Osteocyte (in vitro differentiated cells): Measurements from ENCODE around the gene GPSM1. TPM values are rescaled to one million over a fixed set of nuclear protein-coding genes. Genes with fewer than 3 reads are reported as not detected.

Experiments used
- DNase-seq: peaks from one replicate; pipeline ENCODE4 v3.0.0; 2021; ENCODE audit warnings: mixed read lengths; ENCODE audit not compliant: unreplicated experiment; ENCODE audit errors: extremely low spot score
- H3K27ac Mint-ChIP-seq: one replicate; pipeline ENCODE4 v1.8.0; 2021; ENCODE audit warnings: mild to moderate bottlenecking, mixed read lengths; ENCODE audit not compliant: unreplicated experiment
- H3K27me3 Mint-ChIP-seq: one replicate; pipeline ENCODE4 v1.8.0; 2021; ENCODE audit warnings: mixed read lengths; ENCODE audit not compliant: unreplicated experiment
- H3K36me3 Mint-ChIP-seq: one replicate; pipeline ENCODE4 v1.8.0; 2021; ENCODE audit warnings: mixed read lengths; ENCODE audit not compliant: unreplicated experiment
- H3K4me1 Mint-ChIP-seq: one replicate; pipeline ENCODE4 v1.8.0; 2021; ENCODE audit warnings: mixed read lengths; ENCODE audit not compliant: unreplicated experiment
- H3K4me3 Mint-ChIP-seq: one replicate; pipeline ENCODE4 v1.8.0; 2021; ENCODE audit warnings: mild to moderate bottlenecking, moderate library complexity, mixed read lengths; ENCODE audit not compliant: unreplicated experiment
- H3K9me3 Mint-ChIP-seq: one replicate; pipeline ENCODE4 v1.8.0; 2021; ENCODE audit warnings: mixed read lengths; ENCODE audit not compliant: unreplicated experiment
- CTCF ChIP-seq: fragments of 200-600 bp; sonication (generic); IDR thresholded peaks from 2 replicates; pipeline ENCODE4 v1.5.0; 2021; ENCODE audit warnings: antibody characterized with exemption, mild to moderate bottlenecking, moderate library complexity
- long read RNA-seq: library from polyadenylated mRNA; unstranded; transcript quantifications from one replicate; pipeline ENCODE4 v2.0.0, GENCODE V29; 2021
- total RNA-seq: library from RNA; stranded (reverse); gene quantifications from 2 replicates; pipeline ENCODE4 v1.2.1, GENCODE V29; 2021

Gene GPSM1
- 32.5 and 37.1 TPM in 2 replicates for total RNA-seq
- long read RNA-seq, partial matches to known transcripts: 0 of 1 reads
- long read RNA-seq, other reads (novel, unspliced or antisense): 1 of 1 reads

- peak within 1 kb of the TSS; percentile 78 for H3K4me3 Mint-ChIP-seq
These were observed at the start of gene GPSM1 for GRCh38 chr9:136327304-136327974. TSS of gene GPSM1 (plus strand) at chr9:136327539. CDS start at chr9:136327696, 157 bp downstream.

DNA sequence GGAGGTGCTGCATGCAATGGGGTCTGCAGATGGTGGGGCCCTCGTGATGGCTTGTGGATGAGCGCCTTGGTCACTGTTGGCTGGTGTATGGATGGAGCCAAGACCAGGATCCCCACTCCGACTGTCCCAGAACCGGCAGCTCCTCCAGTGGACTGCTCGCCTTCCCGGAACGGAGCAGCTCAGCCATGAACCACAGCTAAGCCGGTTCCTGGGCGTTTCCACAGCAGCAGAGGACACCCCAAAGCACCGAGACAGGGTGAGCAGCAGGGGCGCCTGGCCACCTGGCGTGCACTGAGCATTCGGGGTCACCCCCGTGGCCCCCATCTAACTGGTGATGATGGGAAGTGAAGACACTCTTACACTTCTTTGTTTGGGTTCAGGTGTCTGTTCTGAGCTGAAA, 49.6 kb upstream of the GPSM1 start:
- Mint-ChIP-seq H3K4me1 (no peaks in the 10 kb centered on the region), H3K36me3 (no peaks in the 10 kb centered on the region), H3K4me3 (no peak overlapping the region), H3K9me3 (no peaks in the 10 kb centered on the region), H3K27ac (no peak overlapping the region), H3K27me3 (peaks cover 26% of the 10 kb centered on the region)
- DNase-seq: no peak
- no peak for TF ChIP-seq CTCF

More at GRCh38 chr9:136327304-136327974, at the start of gene GPSM1:
- Mint-ChIP-seq H3K9me3 (no peaks in the 10 kb centered on the region), H3K36me3 (no peaks in the 10 kb centered on the region), H3K4me1 (peaks cover 41% of the 10 kb centered on the region), H3K27me3 (peaks cover 11% of the 10 kb centered on the region), H3K27ac (peak within 1 kb of the TSS; percentile 92)
- TF ChIP-seq CTCF: no peak
- no peak for DNase-seq

- no peak for TF ChIP-seq CTCF
- H3K27ac Mint-ChIP-seq: no peak overlapping the region
These were observed 49.1 kb upstream of the GPSM1 start for GRCh38 chr9:136278221-136278620.

DNA sequence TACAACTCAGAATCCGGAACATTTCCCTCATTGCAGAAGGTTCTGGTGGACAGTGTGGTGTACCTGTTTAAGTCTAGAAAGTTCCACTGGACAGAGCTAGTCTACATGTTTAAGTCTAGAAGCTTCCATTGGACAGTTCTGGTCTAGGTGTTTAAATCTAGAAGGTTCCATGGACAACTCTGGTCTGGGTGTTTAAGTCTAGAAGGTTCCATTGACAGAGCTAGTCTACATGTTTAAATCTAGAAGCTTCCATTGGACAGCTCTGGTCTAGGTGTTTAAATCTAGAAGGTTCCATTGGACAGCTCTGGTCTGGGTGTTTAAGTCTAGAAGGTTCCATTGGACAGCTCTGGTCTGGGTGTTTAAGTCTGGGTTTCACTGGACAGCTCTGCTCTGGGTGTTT, 48.4 kb upstream of the GPSM1 start:
- H3K27me3 Mint-ChIP-seq: peaks cover 15% of the 10 kb centered on the region
- DNase-seq: no peak
- H3K36me3 Mint-ChIP-seq: no peaks in the 10 kb centered on the region
- H3K27ac Mint-ChIP-seq: no peak overlapping the region
- no peaks in the 10 kb centered on the region for H3K9me3 Mint-ChIP-seq
- H3K4me3 Mint-ChIP-seq: no peak overlapping the region
- H3K4me1 Mint-ChIP-seq: peaks cover 5% of the 10 kb centered on the region
- TF ChIP-seq CTCF: no peak

More at GRCh38 chr9:136278221-136278620, 49.1 kb upstream of the GPSM1 start:
- no peak for DNase-seq
- Mint-ChIP-seq H3K27me3 (peaks cover 21% of the 10 kb centered on the region), H3K9me3 (no peaks in the 10 kb centered on the region), H3K36me3 (no peaks in the 10 kb centered on the region), H3K4me3 (no peak overlapping the region), H3K4me1 (no peaks in the 10 kb centered on the region)

GRCh38 chr9:136279471-136279870, 47.9 kb upstream of the GPSM1 start:
- no peak for DNase-seq
- Mint-ChIP-seq H3K9me3 (no peaks in the 10 kb centered on the region), H3K4me1 (peaks cover 5% of the 10 kb centered on the region), H3K27me3 (peaks cover 14% of the 10 kb centered on the region), H3K36me3 (no peaks in the 10 kb centered on the region), H3K27ac (no peak overlapping the region), H3K4me3 (no peak overlapping the region)
- TF ChIP-seq CTCF: no peak
